OCI-LY7 (cell line): ENCODE measurements around the gene GPR78.

ENCODE experiments used
- EZH2phosphoT487 ChIP-seq: fragments of 200-600 bp; sonication (generic); IDR thresholded peaks from 2 replicates; pipeline ENCODE4 v1.6.1; 2018; ENCODE audit warnings: low read depth, borderline replicate concordance, mild to moderate bottlenecking, mixed run types, antibody characterized with exemption, low read length, moderate library complexity, mixed read lengths
- TF ChIP-seq, protein P1 (sequence below): fragments of 200-600 bp; sonication (generic); conservative IDR thresholded peaks from 2 replicates; pipeline ENCODE4 v1.5.1; 2014; ENCODE audit warnings: mild to moderate bottlenecking, antibody characterized with exemption, low read length, moderate library complexity, mixed read lengths

DNA sequence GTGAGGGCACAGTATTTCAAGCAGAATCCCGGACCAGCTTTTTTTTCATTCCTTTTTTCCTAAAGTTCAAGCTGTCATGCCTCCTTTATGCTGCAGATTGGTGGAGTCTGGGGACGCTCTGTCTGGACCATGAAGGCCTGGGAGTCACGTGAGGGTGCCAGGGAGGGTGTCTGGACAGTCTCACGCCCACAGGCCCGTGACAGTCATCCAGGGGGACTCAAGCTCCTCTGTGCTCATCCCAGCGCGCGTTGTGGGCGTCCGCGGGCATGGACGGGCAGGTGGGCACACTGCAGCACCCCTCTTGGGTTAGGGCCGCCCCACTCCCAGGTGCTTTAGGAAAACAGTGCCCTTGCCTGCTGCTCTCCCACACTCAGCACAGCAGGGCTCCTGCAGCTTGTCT is 17.1 kb downstream of the GPR78 start:
- TF ChIP-seq, protein P1, sequence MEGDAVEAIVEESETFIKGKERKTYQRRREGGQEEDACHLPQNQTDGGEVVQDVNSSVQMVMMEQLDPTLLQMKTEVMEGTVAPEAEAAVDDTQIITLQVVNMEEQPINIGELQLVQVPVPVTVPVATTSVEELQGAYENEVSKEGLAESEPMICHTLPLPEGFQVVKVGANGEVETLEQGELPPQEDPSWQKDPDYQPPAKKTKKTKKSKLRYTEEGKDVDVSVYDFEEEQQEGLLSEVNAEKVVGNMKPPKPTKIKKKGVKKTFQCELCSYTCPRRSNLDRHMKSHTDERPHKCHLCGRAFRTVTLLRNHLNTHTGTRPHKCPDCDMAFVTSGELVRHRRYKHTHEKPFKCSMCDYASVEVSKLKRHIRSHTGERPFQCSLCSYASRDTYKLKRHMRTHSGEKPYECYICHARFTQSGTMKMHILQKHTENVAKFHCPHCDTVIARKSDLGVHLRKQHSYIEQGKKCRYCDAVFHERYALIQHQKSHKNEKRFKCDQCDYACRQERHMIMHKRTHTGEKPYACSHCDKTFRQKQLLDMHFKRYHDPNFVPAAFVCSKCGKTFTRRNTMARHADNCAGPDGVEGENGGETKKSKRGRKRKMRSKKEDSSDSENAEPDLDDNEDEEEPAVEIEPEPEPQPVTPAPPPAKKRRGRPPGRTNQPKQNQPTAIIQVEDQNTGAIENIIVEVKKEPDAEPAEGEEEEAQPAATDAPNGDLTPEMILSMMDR = no peak
- no peak for TF ChIP-seq EZH2phosphoT487
